ENCODE measurements around the gene SUMO3. TPM values are rescaled to one million over a fixed set of nuclear protein-coding genes. Genes with fewer than 3 reads are reported as not detected.
A peak's percentile ranks its signal among the peaks of the same experiment; 100 is the strongest.

The SUMO3 gene
- total RNA-seq, 1 experiment from 2014 or later, result 81.7 TPM

- ChIA-PET CTCF (interaction anchor here (0.6 to 1.6 kb wide), 3 partner anchors 41 to 279 kb away, joined by 3 to 7 read pairs (median 4); no protein-coding TSS in a partner anchor), POLR2A (no interaction called here)
- H3K9me3 Mint-ChIP-seq, result peaks cover 6% of the 10 kb centered on the region; the same call in 1 of the 2 replicates
- no peaks in the 10 kb centered on the region for H3K27me3 Mint-ChIP-seq (ENCODE audit: low read depth)
- DNase-seq (ENCODE audit: low spot score), result no peak
- ATAC-seq, result no peak
- TF ChIP-seq FOXK1 (CRISPR knock-in tag; IDR thresholded peaks at IDR 0.05), result no peak
- TF ChIP-seq ZNF121 (CRISPR knock-in tag; IDR thresholded peaks at IDR 0.05), result no peak
- TF ChIP-seq SP1 (CRISPR knock-in tag; conservative IDR thresholded peaks at IDR 0.05), result no peak
- TF ChIP-seq ZNF281 (CRISPR knock-in tag; IDR thresholded peaks at IDR 0.05), result no peak
- TF ChIP-seq SMAD4 (CRISPR knock-in tag; IDR thresholded peaks at IDR 0.05), result no peak
- TF ChIP-seq ZNF263 (CRISPR knock-in tag; IDR thresholded peaks at IDR 0.05; ENCODE audit: low read depth), result no peak
- H3K36me3 Mint-ChIP-seq, result peaks cover 60% of the 10 kb centered on the region
- no peak overlapping the region for H3K27ac Mint-ChIP-seq
- peaks cover 16% of the 10 kb centered on the region for H3K4me1 Mint-ChIP-seq
- H3K4me3 Mint-ChIP-seq, result no peak overlapping the region
These were observed 28.0 kb downstream of the SUMO3 start for GRCh38 chr21:44789880-44790279.

GRCh38 chr21:44785620-44786335 is 32.1 kb downstream of the SUMO3 start:
- ATAC-seq (no peak), DNase-seq (ENCODE audit: low spot score) (no peak)
- POLR2A ChIA-PET, result no interaction called here
- peak overlapping the region; percentile 29; the same call in 1 of the 2 replicates for H3K27ac Mint-ChIP-seq
- H3K4me3 Mint-ChIP-seq, result no peak overlapping the region
- peaks cover under 1% of the 10 kb centered on the region; the same call in 1 of the 2 replicates for H3K4me1 Mint-ChIP-seq
- H3K36me3 Mint-ChIP-seq, result peaks cover 56% of the 10 kb centered on the region
- CTCF ChIA-PET, result interaction anchor here (0.7 kb wide), 1 partner anchor 21 kb away, joined by 3 read pairs; no protein-coding TSS in a partner anchor
- TF ChIP-seq MLX (CRISPR knock-in tag; IDR thresholded peaks at IDR 0.05) (no peak), IRF2 (CRISPR knock-in tag; IDR thresholded peaks at IDR 0.05; ENCODE audit: borderline replicate concordance, low read depth) (no peak)
- H3K27me3 Mint-ChIP-seq (ENCODE audit: low read depth), result no peaks in the 10 kb centered on the region
- H3K9me3 Mint-ChIP-seq, result peaks cover 4% of the 10 kb centered on the region

DNA sequence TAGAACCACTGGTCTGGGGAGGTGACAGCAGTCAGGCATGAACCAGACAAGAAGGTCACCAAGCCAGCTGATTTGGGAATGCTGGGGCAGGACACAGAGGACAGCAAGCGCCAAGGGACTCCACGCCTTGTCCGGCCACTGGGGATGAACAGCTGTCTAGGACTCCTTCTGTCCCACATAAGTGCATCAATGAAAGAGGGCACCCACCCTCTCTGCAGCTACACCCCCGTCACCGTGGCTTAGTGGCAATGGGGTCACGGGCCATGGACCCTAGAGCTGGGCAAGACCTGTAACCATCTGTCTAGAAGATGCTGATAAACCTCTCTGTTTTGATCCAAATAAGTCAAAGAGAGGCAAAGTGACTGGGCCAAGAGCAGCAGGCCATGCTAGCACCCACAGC is 33.1 kb downstream of the SUMO3 start:
- H3K36me3 Mint-ChIP-seq, result peaks cover 55% of the 10 kb centered on the region
- no peak overlapping the region for H3K4me3 Mint-ChIP-seq
- no peak overlapping the region for H3K27ac Mint-ChIP-seq
- CTCF ChIA-PET, result interaction anchor here (2.8 kb wide), 1 partner anchor 9 kb away, joined by 11 read pairs; no protein-coding TSS in a partner anchor
- no peak for DNase-seq (ENCODE audit: low spot score)
- no peaks in the 10 kb centered on the region for H3K4me1 Mint-ChIP-seq
- POLR2A ChIA-PET, result interaction anchor here (0.6 kb wide), 1 partner anchor 270 kb away, joined by 3 read pairs; no protein-coding TSS in a partner anchor
- ATAC-seq, result no peak
- peaks cover 4% of the 10 kb centered on the region for H3K9me3 Mint-ChIP-seq
- H3K27me3 Mint-ChIP-seq (ENCODE audit: low read depth), result no peaks in the 10 kb centered on the region
- TF ChIP-seq, protein P1, sequence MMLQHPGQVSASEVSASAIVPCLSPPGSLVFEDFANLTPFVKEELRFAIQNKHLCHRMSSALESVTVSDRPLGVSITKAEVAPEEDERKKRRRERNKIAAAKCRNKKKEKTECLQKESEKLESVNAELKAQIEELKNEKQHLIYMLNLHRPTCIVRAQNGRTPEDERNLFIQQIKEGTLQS (CRISPR knock-in tag; conservative IDR thresholded peaks at IDR 0.05), result no peak
- no peak for TF ChIP-seq FOXK1 (CRISPR knock-in tag; IDR thresholded peaks at IDR 0.05)
- TF ChIP-seq ESRRA (CRISPR knock-in tag; IDR thresholded peaks at IDR 0.05; ENCODE audit: borderline replicate concordance), result no peak
- no peak for TF ChIP-seq GTF2I (CRISPR knock-in tag; conservative IDR thresholded peaks at IDR 0.05)
- TF ChIP-seq ZNF423 (CRISPR knock-in tag; IDR thresholded peaks at IDR 0.05), result no peak
- TF ChIP-seq, protein P2, sequence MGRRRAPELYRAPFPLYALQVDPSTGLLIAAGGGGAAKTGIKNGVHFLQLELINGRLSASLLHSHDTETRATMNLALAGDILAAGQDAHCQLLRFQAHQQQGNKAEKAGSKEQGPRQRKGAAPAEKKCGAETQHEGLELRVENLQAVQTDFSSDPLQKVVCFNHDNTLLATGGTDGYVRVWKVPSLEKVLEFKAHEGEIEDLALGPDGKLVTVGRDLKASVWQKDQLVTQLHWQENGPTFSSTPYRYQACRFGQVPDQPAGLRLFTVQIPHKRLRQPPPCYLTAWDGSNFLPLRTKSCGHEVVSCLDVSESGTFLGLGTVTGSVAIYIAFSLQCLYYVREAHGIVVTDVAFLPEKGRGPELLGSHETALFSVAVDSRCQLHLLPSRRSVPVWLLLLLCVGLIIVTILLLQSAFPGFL (CRISPR knock-in tag; IDR thresholded peaks at IDR 0.05; ENCODE audit: borderline replicate concordance), result no peak
- no peak for TF ChIP-seq CREB1 (CRISPR knock-in tag; IDR thresholded peaks at IDR 0.05)
- TF ChIP-seq KAT7 (CRISPR knock-in tag; IDR thresholded peaks at IDR 0.05; ENCODE audit: borderline replicate concordance), result no peak
- no peak for TF ChIP-seq CBFB (CRISPR knock-in tag; IDR thresholded peaks at IDR 0.05; ENCODE audit: low read depth)
- no peak for TF ChIP-seq SMAD4 (CRISPR knock-in tag; IDR thresholded peaks at IDR 0.05)
- no peak for TF ChIP-seq JAZF1 (CRISPR knock-in tag; IDR thresholded peaks at IDR 0.05)
- no peak for TF ChIP-seq TCF7 (CRISPR knock-in tag; IDR thresholded peaks at IDR 0.05; ENCODE audit: low read depth)
- TF ChIP-seq, protein P3, sequence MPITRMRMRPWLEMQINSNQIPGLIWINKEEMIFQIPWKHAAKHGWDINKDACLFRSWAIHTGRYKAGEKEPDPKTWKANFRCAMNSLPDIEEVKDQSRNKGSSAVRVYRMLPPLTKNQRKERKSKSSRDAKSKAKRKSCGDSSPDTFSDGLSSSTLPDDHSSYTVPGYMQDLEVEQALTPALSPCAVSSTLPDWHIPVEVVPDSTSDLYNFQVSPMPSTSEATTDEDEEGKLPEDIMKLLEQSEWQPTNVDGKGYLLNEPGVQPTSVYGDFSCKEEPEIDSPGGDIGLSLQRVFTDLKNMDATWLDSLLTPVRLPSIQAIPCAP (CRISPR knock-in tag; IDR thresholded peaks at IDR 0.05), result no peak
- TF ChIP-seq STAT6 (CRISPR knock-in tag; conservative IDR thresholded peaks at IDR 0.05; ENCODE audit: low read depth), result no peak
- TF ChIP-seq ZNF671 (CRISPR knock-in tag; IDR thresholded peaks at IDR 0.05), result no peak
- TF ChIP-seq FOXP1 (CRISPR knock-in tag; IDR thresholded peaks at IDR 0.05; ENCODE audit: borderline replicate concordance), result no peak
